Measurements from ENCODE around the gene S100A6.

S100A6 gene

GRCh38 chr1:153561466-153561985 lies 25.7 kb upstream of the S100A6 start:
- no peak for TF ChIP-seq CTCF (IDR thresholded peaks at IDR 0.05; ENCODE audit: low read depth, low read length, missing control alignments)
- H3K4me3 ChIP-seq (ENCODE audit: low read depth, low read length) = no peak overlapping the region
- DNase-seq (ENCODE audit: low read depth) = no peak

- no peak for DNase-seq (ENCODE audit: low read depth)
- no peak overlapping the region for H3K4me3 ChIP-seq (ENCODE audit: low read depth, low read length)
- no peak for TF ChIP-seq CTCF (IDR thresholded peaks at IDR 0.05; ENCODE audit: low read depth, low read length, missing control alignments)
Observed at GRCh38 chr1:153560771-153561465, 25.1 kb upstream of the S100A6 start.

- TF ChIP-seq CTCF (IDR thresholded peaks at IDR 0.05; ENCODE audit: low read depth, low read length, missing control alignments) = no peak
- H3K4me3 ChIP-seq (ENCODE audit: low read depth, low read length) = no peak overlapping the region
- DNase-seq (ENCODE audit: low read depth) = no peak
Observed at GRCh38 chr1:153560241-153560640, 24.4 kb upstream of the S100A6 start.

GRCh38 chr1:153557877-153558276 lies 22.1 kb upstream of the S100A6 start:
- no peak for TF ChIP-seq CTCF (IDR thresholded peaks at IDR 0.05; ENCODE audit: low read depth, low read length, missing control alignments)
- no peak overlapping the region for H3K4me3 ChIP-seq (ENCODE audit: low read depth, low read length)
- DNase-seq (ENCODE audit: low read depth) = no peak

GRCh38 chr1:153556348-153556747 lies 20.6 kb upstream of the S100A6 start:
- no peak for TF ChIP-seq CTCF (IDR thresholded peaks at IDR 0.05; ENCODE audit: low read depth, low read length, missing control alignments)

GRCh38 chr1:153553830-153554541 lies 18.2 kb upstream of the S100A6 start:
- DNase-seq (ENCODE audit: low read depth) = no peak
- H3K4me3 ChIP-seq (ENCODE audit: low read depth, low read length) = no peak overlapping the region
- no peak for TF ChIP-seq CTCF (IDR thresholded peaks at IDR 0.05; ENCODE audit: low read depth, low read length, missing control alignments)

More at GRCh38 chr1:153556348-153556747, 20.6 kb upstream of the S100A6 start:
- H3K4me3 ChIP-seq (ENCODE audit: low read depth, low read length) = no peak overlapping the region
- DNase-seq (ENCODE audit: low read depth) = no peak
